GM20431 (cell line): ENCODE results near the gene IL1RAP.
"Not testable (repeated sequence)": the region's sequence is repeated elsewhere in the genome, so short reads cannot be mapped to it uniquely, and the experiment has no call there.

Source experiments
- in situ Hi-C: fragments of 300-500 bp; cut with MseI, MboI; formaldehyde crosslinking; loops from one replicate; pipeline ENCODE4 v1.15.0; 2020; ENCODE audit warnings: low sequenced_read_pairs; ENCODE audit not compliant: unreplicated experiment

Gene IL1RAP

GRCh38 chr3:190641564-190641963, 127.7 kb downstream of the IL1RAP start:
- in situ Hi-C loops, result no loop called here

- in situ Hi-C loops, result no loop called here
Observed at GRCh38 chr3:190642016-190642415, 128.1 kb downstream of the IL1RAP start.

GRCh38 chr3:190644035-190644434, 130.2 kb downstream of the IL1RAP start:
- in situ Hi-C loops, result no loop called here

GRCh38 chr3:190644766-190645165, 130.9 kb downstream of the IL1RAP start:
- in situ Hi-C loops, result no loop called here

- in situ Hi-C loops, result no loop called here
Observed at GRCh38 chr3:190645932-190646460, 132.1 kb downstream of the IL1RAP start.

GRCh38 chr3:190646996-190647395, 133.1 kb downstream of the IL1RAP start:
- in situ Hi-C loops, result no loop called here

- in situ Hi-C loops, result no loop called here
Observed at GRCh38 chr3:190655933-190656332, 142.0 kb downstream of the IL1RAP start.

GRCh38 chr3:190658106-190658505, 144.2 kb downstream of the IL1RAP start:
- in situ Hi-C loops, result no loop called here

GRCh38 chr3:190666821-190667220, 152.9 kb downstream of the IL1RAP start:
- in situ Hi-C loops, result no loop called here

- in situ Hi-C loops, result no loop called here
Observed at GRCh38 chr3:190671658-190672057, 157.8 kb downstream of the IL1RAP start.

GRCh38 chr3:190673148-190673547, 159.3 kb downstream of the IL1RAP start:
- in situ Hi-C loops, result no loop called here

GRCh38 chr3:190676481-190676880, 162.6 kb downstream of the IL1RAP start:
- in situ Hi-C loops, result no loop called here

GRCh38 chr3:190677001-190677400, 163.1 kb downstream of the IL1RAP start:
- in situ Hi-C loops, result no loop called here

GRCh38 chr3:190677868-190678267, 164.0 kb downstream of the IL1RAP start:
- in situ Hi-C loops, result not testable (repeated sequence)

GRCh38 chr3:190680691-190681090, 166.8 kb downstream of the IL1RAP start:
- in situ Hi-C loops, result no loop called here

GRCh38 chr3:190684776-190685175, 170.9 kb downstream of the IL1RAP start:
- in situ Hi-C loops, result no loop called here

GRCh38 chr3:190686011-190686410, 172.1 kb downstream of the IL1RAP start:
- in situ Hi-C loops, result no loop called here

- in situ Hi-C loops, result no loop called here
Observed at GRCh38 chr3:190690246-190690645, 176.4 kb downstream of the IL1RAP start.

GRCh38 chr3:190692256-190692655, 178.4 kb downstream of the IL1RAP start:
- in situ Hi-C loops, result no loop called here

- in situ Hi-C loops, result no loop called here
Observed at GRCh38 chr3:190694335-190695001, 180.6 kb downstream of the IL1RAP start.

- in situ Hi-C loops, result no loop called here
Observed at GRCh38 chr3:190695225-190695624, 181.3 kb downstream of the IL1RAP start.

- in situ Hi-C loops, result no loop called here
Observed at GRCh38 chr3:190695994-190696393, 182.1 kb downstream of the IL1RAP start.
